Calu3 (cell line): Measurements from ENCODE around the gene H2BK1. TPM values are rescaled to one million over a fixed set of nuclear protein-coding genes. Genes with fewer than 3 reads are reported as not detected.

Experiments
- BruUV-seq: library from RNA; stranded (reverse); fragments of 400-500 nt; replicated peaks from 2 replicates; lab custom pipeline; 2021; lab: Mats Ljungman, UMichigan
- CTCF ChIA-PET: fragments of 300-600 bp; sonication (Branson Sonifier 250); formaldehyde crosslinking; loops from one replicate; lab custom pipeline; 2022; ENCODE audit warnings: antibody characterized with exemption; lab: Charles Lee
- DNase-seq: peaks from one replicate; pipeline ENCODE4 v3.0.0; 2022
- H3K27ac Mint-ChIP-seq: one replicate; pipeline ENCODE4 v1.8.0; 2022; ENCODE audit warnings: mixed read lengths; ENCODE audit not compliant: unreplicated experiment
- H3K27me3 Mint-ChIP-seq: one replicate; pipeline ENCODE4 v1.8.0; 2022; ENCODE audit warnings: mixed read lengths; ENCODE audit not compliant: unreplicated experiment
- H3K36me3 Mint-ChIP-seq: one replicate; pipeline ENCODE4 v1.8.0; 2022; ENCODE audit warnings: mild to moderate bottlenecking, moderate library complexity, mixed read lengths; ENCODE audit not compliant: insufficient read depth, unreplicated experiment
- H3K4me1 Mint-ChIP-seq: one replicate; pipeline ENCODE4 v1.8.0; 2022; ENCODE audit warnings: mild to moderate bottlenecking, low read depth, mixed read lengths; ENCODE audit not compliant: unreplicated experiment
- H3K4me3 Mint-ChIP-seq: one replicate; pipeline ENCODE4 v1.8.0; 2022; ENCODE audit warnings: mild to moderate bottlenecking, low read depth, moderate library complexity, mixed read lengths; ENCODE audit not compliant: unreplicated experiment
- H3K9me3 Mint-ChIP-seq: one replicate; pipeline ENCODE4 v1.8.0; 2022; ENCODE audit warnings: low read depth, mixed read lengths; ENCODE audit not compliant: unreplicated experiment
- CTCF ChIP-seq: fragments of 200-600 bp; IDR thresholded peaks from one replicate; pipeline ENCODE4 v1.8.0; 2022; ENCODE audit warnings: antibody characterized with exemption; ENCODE audit not compliant: unreplicated experiment
- intact Hi-C: fragments of 100-400 bp; cut with micrococcal nuclease; formaldehyde crosslinking; loops from one replicate; pipeline ENCODE4 v1.10.0; 2022; ENCODE audit not compliant: unreplicated experiment
- total RNA-seq: library from RNA; stranded (reverse); gene quantifications from 2 replicates; pipeline ENCODE4 v1.2.3, GENCODE V29; 2022

The H2BK1 gene
- total RNA-seq, 1 experiment from 2014 or later = not detected

- Mint-ChIP-seq H3K4me3 (peak within 1 kb of the TSS; percentile 88), H3K4me1 (peaks cover 21% of the 10 kb centered on the region), H3K36me3 (peaks cover 48% of the 10 kb centered on the region), H3K27me3 (no peaks in the 10 kb centered on the region), H3K9me3 (no peaks in the 10 kb centered on the region), H3K27ac (peak within 1 kb of the TSS; percentile 87)
- BruUV-seq = no TSS peak
- intact Hi-C loops = no loop called here
- TF ChIP-seq CTCF = no peak
- CTCF ChIA-PET = interaction anchor here (0.6 to 1.6 kb wide), 5 partner anchors 13 to 164 kb away, joined by 3 to 14 read pairs (median 6); no protein-coding TSS in a partner anchor
- peak; percentile 98 for DNase-seq
These were observed 16.8 kb upstream of the H2BK1 start, which contains the start of gene ABCF2 for GRCh38 chr7:151226875-151227782. Gene ABCF2 (minus strand): TSS chr7:151227205. CDS start chr7:151226458, 747 bp downstream.

GRCh38 chr7:151226560-151226874 is 16.2 kb upstream of the H2BK1 start:
- TF ChIP-seq CTCF = no peak
- H3K27me3 Mint-ChIP-seq = no peaks in the 10 kb centered on the region
- H3K4me3 Mint-ChIP-seq = peak overlapping the region; percentile 88
- intact Hi-C loops = no loop called here
- peak overlapping the region; percentile 87 for H3K27ac Mint-ChIP-seq
- peaks cover 15% of the 10 kb centered on the region for H3K4me1 Mint-ChIP-seq
- CTCF ChIA-PET = interaction anchor here (1.0 to 1.6 kb wide), 3 partner anchors 17 to 103 kb away, joined by 3 to 14 read pairs (median 5); no protein-coding TSS in a partner anchor
- no peaks in the 10 kb centered on the region for H3K9me3 Mint-ChIP-seq
- H3K36me3 Mint-ChIP-seq = peaks cover 49% of the 10 kb centered on the region
- no peak for DNase-seq
- BruUV-seq = no TSS peak

DNA sequence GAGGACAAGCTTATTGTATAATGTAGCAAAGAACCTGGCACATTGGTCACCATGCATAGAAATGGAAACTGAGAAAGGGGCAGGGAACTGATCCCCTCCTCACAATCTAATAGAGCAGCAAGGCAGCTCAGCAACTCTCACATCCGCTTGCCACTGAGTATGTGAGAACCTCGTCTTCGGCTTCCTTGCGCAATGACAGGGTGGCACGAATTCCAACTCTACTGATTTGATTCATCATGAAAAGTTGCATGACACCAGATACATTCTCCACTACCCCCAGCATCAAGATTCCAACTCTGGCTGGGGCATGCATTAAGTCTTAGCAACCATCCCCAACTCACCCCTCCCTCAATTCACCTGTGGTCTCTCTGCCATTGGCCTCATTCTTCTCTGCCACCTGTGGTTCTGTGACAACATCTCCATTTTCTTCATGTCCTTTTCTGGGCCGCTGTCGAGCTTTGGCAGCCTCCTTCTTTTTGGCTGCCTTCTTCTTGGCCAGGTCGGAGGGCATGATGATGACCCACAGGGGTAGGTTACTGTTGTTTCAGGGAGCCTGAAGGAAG is 15.7 kb upstream of the H2BK1 start:
- Mint-ChIP-seq H3K4me3 (peak overlapping the region; percentile 88), H3K27me3 (no peaks in the 10 kb centered on the region), H3K9me3 (no peaks in the 10 kb centered on the region), H3K36me3 (peaks cover 53% of the 10 kb centered on the region), H3K27ac (peak overlapping the region; percentile 87), H3K4me1 (peaks cover 12% of the 10 kb centered on the region)
- intact Hi-C loops = no loop called here
- CTCF ChIA-PET = interaction anchor here (1.6 kb wide), 1 partner anchor 17 kb away, joined by 14 read pairs; no protein-coding TSS in a partner anchor
- BruUV-seq = no TSS peak
- no peak for DNase-seq
- TF ChIP-seq CTCF = no peak

- Mint-ChIP-seq H3K9me3 (no peaks in the 10 kb centered on the region), H3K4me1 (peaks cover 12% of the 10 kb centered on the region), H3K27ac (no peak overlapping the region), H3K4me3 (no peak overlapping the region), H3K36me3 (peaks cover 69% of the 10 kb centered on the region), H3K27me3 (no peaks in the 10 kb centered on the region)
- intact Hi-C loops = no loop called here
- CTCF ChIA-PET = interaction anchor here (0.6 kb wide), 1 partner anchor 91 kb away, joined by 3 read pairs; no protein-coding TSS in a partner anchor
- BruUV-seq = no TSS peak
- TF ChIP-seq CTCF = no peak
- DNase-seq = no peak
These were observed 13.4 kb upstream of the H2BK1 start for GRCh38 chr7:151223728-151224127.
